SU-DHL-6 (cell line): ENCODE results near the gene NSG1.

Source experiments
- H2AFZ ChIP-seq: fragments of 200-600 bp; sonication (generic); 2 replicates; pipeline ENCODE4 v1.6.1; 2014; ENCODE audit warnings: low read depth, mild to moderate bottlenecking, moderate library complexity, mixed read lengths, antibody characterized with exemption, low read length; ENCODE audit not compliant: severe bottlenecking
- H3F3A ChIP-seq: fragments of 200-600 bp; shearing (Covaris generic); 2 replicates; pipeline ENCODE4 v1.6.0; 2016; ENCODE audit warnings: antibody characterized with exemption, mild to moderate bottlenecking; ENCODE audit not compliant: insufficient read depth
- H3K27ac ChIP-seq: fragments of 200-600 bp; sonication (generic); 2 replicates; pipeline ENCODE4 v1.5.1; 2016; ENCODE audit warnings: low read depth, mild to moderate bottlenecking, low read length, moderate library complexity, mixed read lengths
- H3K27me3 ChIP-seq: fragments of 200-600 bp; sonication (generic), shearing (Covaris generic); 2 replicates; pipeline ENCODE4 v1.6.0; 2014; ENCODE audit warnings: mild to moderate bottlenecking, low read length
- H3K36me3 ChIP-seq: fragments of 200-600 bp; sonication (generic); 2 replicates; pipeline ENCODE4 v1.6.1; 2014; ENCODE audit warnings: mild to moderate bottlenecking, low read length, mixed read lengths
- H3K4me2 ChIP-seq: fragments of 300-600, 200-600 bp; shearing (Covaris generic), sonication (generic); 2 replicates; pipeline ENCODE4 v1.6.0; 2014; ENCODE audit warnings: low read length, low read depth, mild to moderate bottlenecking; ENCODE audit not compliant: poor library complexity, severe bottlenecking
- H3K4me3 ChIP-seq: fragments of 200-600 bp; sonication (generic); 2 replicates; pipeline ENCODE4 v1.5.1; 2014; ENCODE audit warnings: antibody characterized with exemption, low read length, mild to moderate bottlenecking, mixed read lengths; ENCODE audit not compliant: insufficient read depth, poor library complexity, severe bottlenecking
- H3K79me2 ChIP-seq: fragments of 200-600 bp; sonication (generic); 2 replicates; pipeline ENCODE4 v1.6.1; 2014; ENCODE audit warnings: mild to moderate bottlenecking, low read length, moderate library complexity; ENCODE audit not compliant: insufficient read depth
- H3K9ac ChIP-seq: fragments of 200-600 bp; sonication (generic); 2 replicates; pipeline ENCODE4 v1.7.0; 2014; ENCODE audit warnings: mild to moderate bottlenecking, low read length
- H3K9me2 ChIP-seq: fragments of 200-600 bp; sonication (generic); replicated peaks from 2 replicates; pipeline ENCODE4 v1.6.1; 2014; ENCODE audit warnings: low read length; ENCODE audit not compliant: insufficient read depth
- H3K9me3 ChIP-seq: fragments of 200-600 bp; sonication (generic); 2 replicates; pipeline ENCODE4 v1.6.1; 2014; ENCODE audit warnings: low read length, mixed read lengths; ENCODE audit not compliant: insufficient read depth
- H4K20me1 ChIP-seq: fragments of 200-600 bp; sonication (generic); 2 replicates; pipeline ENCODE4 v1.6.1; 2014; ENCODE audit warnings: low read depth, mild to moderate bottlenecking, antibody characterized with exemption, low read length, moderate library complexity, mixed read lengths
- CTCF ChIP-seq: fragments of 200-600 bp; sonication (generic); IDR thresholded peaks from one replicate; pipeline ENCODE4 v1.5.1; 2017; ENCODE audit warnings: antibody characterized with exemption, mild to moderate bottlenecking, low read length, moderate library complexity; ENCODE audit not compliant: insufficient read depth, poor library complexity, severe bottlenecking
- EZH2phosphoT487 ChIP-seq: fragments of 200-600 bp; sonication (generic), shearing (Covaris generic); conservative IDR thresholded peaks from 2 replicates; pipeline ENCODE4 v1.6.1; 2018; ENCODE audit warnings: mild to moderate bottlenecking, antibody characterized with exemption, low read length, moderate library complexity, mixed read lengths

Gene NSG1

GRCh38 chr4:4341861-4342650 is 44.8 kb upstream of the NSG1 start:
- TF ChIP-seq CTCF (no peak), EZH2phosphoT487 (no peak)
- no peak overlapping the region for H2AFZ ChIP-seq
- H3K27ac ChIP-seq = peak overlapping the region; percentile 97
- no peaks in the 10 kb centered on the region for H3K79me2 ChIP-seq
- no peaks in the 10 kb centered on the region for H3K27me3 ChIP-seq
- H3K4me3 ChIP-seq = peak overlapping the region; percentile 31
- H3K36me3 ChIP-seq = no peaks in the 10 kb centered on the region
- no peaks in the 10 kb centered on the region for H4K20me1 ChIP-seq
- peak overlapping the region; percentile 62 for H3K9ac ChIP-seq
- no peaks in the 10 kb centered on the region for H3K9me3 ChIP-seq
- peaks cover 51% of the 10 kb centered on the region for H3F3A ChIP-seq
- no peaks in the 10 kb centered on the region for H3K9me2 ChIP-seq
- H3K4me2 ChIP-seq = peak overlapping the region; percentile 74

DNA sequence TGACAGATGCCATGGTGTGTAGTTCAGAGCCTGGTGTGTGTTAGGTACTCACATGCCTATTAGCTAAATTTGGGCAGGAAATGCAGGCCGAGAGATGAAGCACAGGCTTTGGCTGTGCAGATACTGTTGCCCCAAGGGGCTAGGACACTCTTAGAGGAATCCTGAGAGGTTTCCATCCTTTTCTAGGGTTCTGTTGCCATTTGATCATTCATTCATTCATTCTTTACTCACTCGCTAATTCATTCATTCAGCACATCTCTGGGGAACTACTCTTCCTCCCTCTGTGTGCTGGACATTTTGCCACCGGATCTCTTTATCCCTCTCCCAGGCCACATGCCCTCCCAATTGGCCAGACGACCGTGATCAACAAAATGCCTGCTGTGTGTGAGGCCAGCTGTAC is 43.9 kb upstream of the NSG1 start:
- Histone ChIP-seq H3K79me2 (no peaks in the 10 kb centered on the region), H3K36me3 (no peaks in the 10 kb centered on the region), H3F3A (peaks cover 50% of the 10 kb centered on the region), H4K20me1 (no peaks in the 10 kb centered on the region), H3K27me3 (no peaks in the 10 kb centered on the region), H3K9me2 (no peaks in the 10 kb centered on the region), H3K4me2 (peak overlapping the region; percentile 74), H3K9me3 (no peaks in the 10 kb centered on the region), H3K9ac (peak overlapping the region; percentile 62), H3K27ac (peak overlapping the region; percentile 97), H2AFZ (peak overlapping the region; percentile 18), H3K4me3 (peak overlapping the region; percentile 31)
- no peak for TF ChIP-seq CTCF
- TF ChIP-seq EZH2phosphoT487 = no peak

DNA sequence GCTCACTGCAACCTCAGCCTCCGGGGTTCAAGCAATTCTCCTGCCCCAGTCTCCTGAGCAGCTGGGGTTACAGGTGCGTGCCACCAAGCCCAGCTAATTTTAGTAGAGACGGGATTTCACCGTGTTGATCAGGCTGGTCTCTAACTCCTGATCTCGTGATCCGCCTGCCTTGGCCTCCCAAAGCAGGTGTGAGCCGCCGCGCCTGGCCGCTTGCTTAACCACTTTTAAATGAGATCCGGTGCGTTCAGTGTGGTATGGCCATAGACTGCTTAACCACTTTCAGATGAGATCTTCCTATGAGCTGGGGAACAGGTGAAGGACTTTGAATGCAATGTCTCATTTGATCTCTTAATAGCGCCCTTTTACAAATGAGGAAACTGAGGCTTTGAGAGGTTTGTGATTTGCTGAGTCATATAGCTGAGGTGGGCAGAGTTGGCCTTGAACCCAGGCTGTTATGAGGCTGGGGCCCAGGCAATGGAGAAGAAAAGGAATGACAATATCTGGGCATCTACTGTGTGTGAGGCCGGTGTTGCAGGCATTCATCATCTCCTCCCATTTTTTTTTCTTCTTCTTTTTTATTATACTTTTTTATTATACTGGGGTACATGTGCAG is 41.9 kb upstream of the NSG1 start:
- Histone ChIP-seq H3K27me3 (no peaks in the 10 kb centered on the region), H2AFZ (no peak overlapping the region), H3K9me2 (no peaks in the 10 kb centered on the region), H3K27ac (peak overlapping the region; percentile 97), H3K4me3 (no peak overlapping the region), H3K9ac (peak overlapping the region; percentile 62), H3K9me3 (no peaks in the 10 kb centered on the region), H3K4me2 (peak overlapping the region; percentile 74), H4K20me1 (no peaks in the 10 kb centered on the region), H3K79me2 (no peaks in the 10 kb centered on the region), H3K36me3 (no peaks in the 10 kb centered on the region), H3F3A (peaks cover 50% of the 10 kb centered on the region)
- no peak for TF ChIP-seq CTCF
